HEK293 (cell line): ENCODE results near the gene SPTBN1.

Source experiments
- CTCF ChIA-PET: fragments of 350-600 bp; formaldehyde crosslinking; extraction: SDS; loops from one replicate; lab custom pipeline; 2021; ENCODE audit warnings: antibody characterized with exemption; lab: Yijun Ruan, JAX
- POLR2A ChIA-PET: fragments of 300-600 bp; formaldehyde crosslinking; extraction: SDS; loops from one replicate; lab custom pipeline; 2020; ENCODE audit warnings: antibody characterized with exemption, inconsistent platforms; lab: Yijun Ruan, JAX
- H3K27ac ChIP-seq: fragments of 200-500 bp; sonication (Bioruptor generic); 2 replicates; pipeline ENCODE4 v1.5.1; 2014; ENCODE audit warnings: low read depth, low read length, control low read depth, inconsistent platforms; ENCODE audit errors: extremely low read depth
- H3K36me3 ChIP-seq, 2 experiments: fragments of 200-500 bp in 1 of 2; sonication (Bioruptor generic) in 1 of 2; 1 replicate in 1 of 2; 2 replicates in 1 of 2; pipeline ENCODE4 v1.5.1; 2014 to 2017; ENCODE audit warnings: inconsistent platforms in 2 of 2, low read length in 2 of 2; ENCODE audit not compliant: control insufficient read depth in 2 of 2, insufficient read depth in 1 of 2
- H3K4me1 ChIP-seq: fragments of 200-500 bp; sonication (Bioruptor generic); 2 replicates; pipeline ENCODE4 v1.5.1; 2014; ENCODE audit warnings: mild to moderate bottlenecking, low read length, inconsistent platforms; ENCODE audit not compliant: control insufficient read depth, insufficient read depth
- H3K4me3 ChIP-seq: 2 replicates; pipeline ENCODE4 v1.5.1; 2011; ENCODE audit warnings: low read depth, mild to moderate bottlenecking, control low read depth, low read length, moderate library complexity
- H3K9me3 ChIP-seq: fragments of 200-500 bp; sonication (Bioruptor generic); 2 replicates; pipeline ENCODE4 v1.5.1; 2014; ENCODE audit warnings: low read depth, low read length, inconsistent platforms; ENCODE audit not compliant: control insufficient read depth, insufficient read depth
- GLIS2 ChIP-seq: fragments of 450-650 bp; formaldehyde crosslinking; IDR thresholded peaks from 2 replicates; pipeline ENCODE4 v1.5.1; 2016; ENCODE audit warnings: missing biosample characterization, missing genetic modification characterization
- KLF1 ChIP-seq: fragments of 450-650 bp; formaldehyde crosslinking; IDR thresholded peaks from 2 replicates; pipeline ENCODE4 v1.5.1; 2016; ENCODE audit warnings: missing biosample characterization, missing genetic modification characterization
- TCF7L2 ChIP-seq: IDR thresholded peaks from 2 replicates; pipeline ENCODE4 v1.6.1; 2011; ENCODE audit warnings: low read depth, mild to moderate bottlenecking, inconsistent platforms, low read length, moderate library complexity, borderline replicate concordance
- YY1 ChIP-seq: fragments of 450-650 bp; formaldehyde crosslinking; IDR thresholded peaks from 2 replicates; pipeline ENCODE4 v1.5.1; 2018; ENCODE audit warnings: missing biosample characterization, missing genetic modification characterization
- ZBTB21 ChIP-seq: fragments of 450-650 bp; formaldehyde crosslinking; IDR thresholded peaks from 2 replicates; pipeline ENCODE4 v1.5.1; 2017; ENCODE audit warnings: missing biosample characterization, missing genetic modification characterization
- ZFP3 ChIP-seq: fragments of 450-650 bp; formaldehyde crosslinking; IDR thresholded peaks from 2 replicates; pipeline ENCODE4 v1.5.1; 2016; ENCODE audit warnings: low read depth, missing biosample characterization, missing genetic modification characterization
- ZFP69B ChIP-seq: fragments of 450-650 bp; formaldehyde crosslinking; IDR thresholded peaks from 2 replicates; pipeline ENCODE4 v1.5.1; 2016; ENCODE audit warnings: missing biosample characterization, missing genetic modification characterization
- ZNF140 ChIP-seq: fragments of 450-650 bp; formaldehyde crosslinking; IDR thresholded peaks from 2 replicates; pipeline ENCODE4 v1.5.1; 2016; ENCODE audit warnings: missing biosample characterization, missing genetic modification characterization
- ZNF169 ChIP-seq: fragments of 450-650 bp; formaldehyde crosslinking; IDR thresholded peaks from 2 replicates; pipeline ENCODE4 v1.5.1; 2016; ENCODE audit warnings: missing biosample characterization, missing genetic modification characterization
- ZNF211 ChIP-seq: fragments of 450-650 bp; formaldehyde crosslinking; IDR thresholded peaks from 2 replicates; pipeline ENCODE4 v1.5.1; 2016; ENCODE audit warnings: low read depth, missing biosample characterization, missing genetic modification characterization
- ZNF221 ChIP-seq: fragments of 450-650 bp; formaldehyde crosslinking; IDR thresholded peaks from 2 replicates; pipeline ENCODE4 v1.5.1; 2017; ENCODE audit warnings: missing biosample characterization, missing genetic modification characterization, borderline replicate concordance
- ZNF404 ChIP-seq: fragments of 450-650 bp; formaldehyde crosslinking; IDR thresholded peaks from 2 replicates; pipeline ENCODE4 v1.5.1; 2017; ENCODE audit warnings: missing biosample characterization, missing genetic modification characterization
- ZNF549 ChIP-seq: fragments of 450-650 bp; IDR thresholded peaks from 2 replicates; pipeline ENCODE4 v1.5.1; 2018; ENCODE audit warnings: missing biosample characterization, missing genetic modification characterization, mild to moderate bottlenecking, inconsistent platforms, moderate library complexity
- ZNF560 ChIP-seq: fragments of 450-650 bp; formaldehyde crosslinking; IDR thresholded peaks from 2 replicates; pipeline ENCODE4 v1.5.1; 2017; ENCODE audit warnings: missing biosample characterization, missing genetic modification characterization, borderline replicate concordance
- ZNF610 ChIP-seq: fragments of 450-650 bp; formaldehyde crosslinking; IDR thresholded peaks from 2 replicates; pipeline ENCODE4 v1.5.1; 2016; ENCODE audit warnings: missing biosample characterization, missing genetic modification characterization, borderline replicate concordance
- ZNF624 ChIP-seq: fragments of 450-650 bp; formaldehyde crosslinking; IDR thresholded peaks from 2 replicates; pipeline ENCODE4 v1.5.1; 2017; ENCODE audit warnings: missing biosample characterization, missing genetic modification characterization
- ZNF670 ChIP-seq: fragments of 450-650 bp; formaldehyde crosslinking; IDR thresholded peaks from 2 replicates; pipeline ENCODE4 v1.5.1; 2016; ENCODE audit warnings: missing biosample characterization, missing genetic modification characterization, low read depth
- TF ChIP-seq, protein P1 (sequence below): fragments of 450-650 bp; formaldehyde crosslinking; IDR thresholded peaks from 2 replicates; pipeline ENCODE4 v1.5.1; 2016; ENCODE audit warnings: missing biosample characterization, missing genetic modification characterization
- TF ChIP-seq, protein P2 (sequence below): fragments of 450-650 bp; formaldehyde crosslinking; IDR thresholded peaks from 2 replicates; pipeline ENCODE4 v1.5.1; 2016; ENCODE audit warnings: missing biosample characterization, missing genetic modification characterization
- TF ChIP-seq, protein P3 (sequence below): fragments of 450-650 bp; formaldehyde crosslinking; IDR thresholded peaks from 2 replicates; pipeline ENCODE4 v1.5.1; 2016; ENCODE audit warnings: missing biosample characterization, missing genetic modification characterization
- TF ChIP-seq, protein P4 (sequence below): fragments of 450-650 bp; formaldehyde crosslinking; IDR thresholded peaks from 2 replicates; pipeline ENCODE4 v1.5.1; 2016; ENCODE audit warnings: missing biosample characterization, missing genetic modification characterization

Gene SPTBN1

DNA sequence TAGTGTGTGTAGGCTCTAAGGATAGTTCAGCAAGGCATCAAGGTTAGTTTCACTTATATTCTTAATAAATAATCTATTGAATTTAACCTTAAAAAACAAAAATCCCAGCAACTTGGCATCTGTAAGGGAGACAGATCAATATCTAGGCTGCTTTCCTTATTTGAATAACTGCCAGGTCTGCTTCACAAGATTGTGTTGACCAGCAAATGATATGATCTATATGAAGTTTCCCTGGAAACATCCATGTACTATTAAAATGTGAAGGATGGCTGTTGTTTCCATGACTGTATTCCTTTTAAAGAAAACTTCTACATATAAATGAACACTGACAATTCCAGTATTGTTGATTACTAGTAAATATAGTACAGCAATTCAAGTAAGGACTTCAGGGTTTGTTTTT is 109.4 kb downstream of the SPTBN1 start:
- POLR2A ChIA-PET: interaction anchor here (1.0 kb wide), 1 partner anchor 485 kb away, joined by 4 read pairs; the partner anchor contains the start of gene RTN4
- H3K4me1 ChIP-seq: peaks cover 25% of the 10 kb centered on the region
- no peaks in the 10 kb centered on the region for H3K36me3 ChIP-seq
- CTCF ChIA-PET: no interaction called here
- H3K4me3 ChIP-seq: no peak overlapping the region
- no peak for TF ChIP-seq ZNF169 (tag by site-specific recombination)
- TF ChIP-seq, protein P1, sequence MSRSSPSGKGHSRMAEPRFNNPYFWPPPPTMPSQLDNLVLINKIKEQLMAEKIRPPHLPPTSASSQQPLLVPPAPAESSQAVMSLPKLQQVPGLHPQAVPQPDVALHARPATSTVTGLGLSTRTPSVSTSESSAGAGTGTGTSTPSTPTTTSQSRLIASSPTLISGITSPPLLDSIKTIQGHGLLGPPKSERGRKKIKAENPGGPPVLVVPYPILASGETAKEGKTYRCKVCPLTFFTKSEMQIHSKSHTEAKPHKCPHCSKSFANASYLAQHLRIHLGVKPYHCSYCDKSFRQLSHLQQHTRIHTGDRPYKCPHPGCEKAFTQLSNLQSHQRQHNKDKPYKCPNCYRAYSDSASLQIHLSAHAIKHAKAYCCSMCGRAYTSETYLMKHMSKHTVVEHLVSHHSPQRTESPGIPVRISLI: no peak
- no peak for TF ChIP-seq ZNF670 (tag by site-specific recombination)
- TF ChIP-seq ZNF549 (tag by site-specific recombination): no peak
- TF ChIP-seq, all 188 proteins: peak for 0
- no peaks in the 10 kb centered on the region for H3K9me3 ChIP-seq
- no peak overlapping the region for H3K27ac ChIP-seq

DNA sequence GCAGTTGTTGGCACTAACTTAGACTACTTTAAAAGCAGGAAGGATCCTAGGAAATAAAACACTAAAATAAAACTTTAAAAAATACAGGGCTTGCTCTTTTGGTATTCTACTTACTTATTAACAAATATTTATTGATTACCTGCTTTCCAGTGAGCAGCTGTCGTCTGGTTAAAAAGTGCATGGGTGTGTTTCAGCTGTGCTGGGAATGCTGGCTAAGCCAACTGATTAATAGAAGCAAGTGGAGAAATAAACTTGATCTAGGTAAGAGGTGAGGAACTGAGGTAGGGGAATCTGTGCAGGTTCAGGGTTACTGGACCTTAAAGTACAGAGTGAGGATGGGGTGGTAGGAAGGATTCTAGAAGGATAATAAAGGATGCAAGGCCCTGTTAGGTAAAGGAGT is 110.8 kb downstream of the SPTBN1 start:
- peaks cover 38% of the 10 kb centered on the region for H3K4me1 ChIP-seq
- ChIA-PET CTCF (no interaction called here), POLR2A (no interaction called here)
- TF ChIP-seq, protein P2, sequence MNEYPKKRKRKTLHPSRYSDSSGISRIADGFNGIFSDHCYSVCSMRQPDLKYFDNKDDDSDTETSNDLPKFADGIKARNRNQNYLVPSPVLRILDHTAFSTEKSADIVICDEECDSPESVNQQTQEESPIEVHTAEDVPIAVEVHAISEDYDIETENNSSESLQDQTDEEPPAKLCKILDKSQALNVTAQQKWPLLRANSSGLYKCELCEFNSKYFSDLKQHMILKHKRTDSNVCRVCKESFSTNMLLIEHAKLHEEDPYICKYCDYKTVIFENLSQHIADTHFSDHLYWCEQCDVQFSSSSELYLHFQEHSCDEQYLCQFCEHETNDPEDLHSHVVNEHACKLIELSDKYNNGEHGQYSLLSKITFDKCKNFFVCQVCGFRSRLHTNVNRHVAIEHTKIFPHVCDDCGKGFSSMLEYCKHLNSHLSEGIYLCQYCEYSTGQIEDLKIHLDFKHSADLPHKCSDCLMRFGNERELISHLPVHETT (tag by site-specific recombination): no peak
- TF ChIP-seq ZFP3 (no peak), ZNF221 (tag by site-specific recombination) (no peak), GLIS2 (tag by site-specific recombination) (no peak), TCF7L2 (no peak), YY1 (tag by site-specific recombination) (no peak), ZNF560 (tag by site-specific recombination) (no peak), ZNF211 (tag by site-specific recombination) (no peak), ZFP69B (tag by site-specific recombination) (no peak), ZNF624 (no peak), ZBTB21 (tag by site-specific recombination) (no peak), ZNF140 (tag by site-specific recombination) (no peak), ZNF404 (tag by site-specific recombination) (no peak), ZNF610 (no peak), KLF1 (tag by site-specific recombination) (no peak)
- TF ChIP-seq, protein P3, sequence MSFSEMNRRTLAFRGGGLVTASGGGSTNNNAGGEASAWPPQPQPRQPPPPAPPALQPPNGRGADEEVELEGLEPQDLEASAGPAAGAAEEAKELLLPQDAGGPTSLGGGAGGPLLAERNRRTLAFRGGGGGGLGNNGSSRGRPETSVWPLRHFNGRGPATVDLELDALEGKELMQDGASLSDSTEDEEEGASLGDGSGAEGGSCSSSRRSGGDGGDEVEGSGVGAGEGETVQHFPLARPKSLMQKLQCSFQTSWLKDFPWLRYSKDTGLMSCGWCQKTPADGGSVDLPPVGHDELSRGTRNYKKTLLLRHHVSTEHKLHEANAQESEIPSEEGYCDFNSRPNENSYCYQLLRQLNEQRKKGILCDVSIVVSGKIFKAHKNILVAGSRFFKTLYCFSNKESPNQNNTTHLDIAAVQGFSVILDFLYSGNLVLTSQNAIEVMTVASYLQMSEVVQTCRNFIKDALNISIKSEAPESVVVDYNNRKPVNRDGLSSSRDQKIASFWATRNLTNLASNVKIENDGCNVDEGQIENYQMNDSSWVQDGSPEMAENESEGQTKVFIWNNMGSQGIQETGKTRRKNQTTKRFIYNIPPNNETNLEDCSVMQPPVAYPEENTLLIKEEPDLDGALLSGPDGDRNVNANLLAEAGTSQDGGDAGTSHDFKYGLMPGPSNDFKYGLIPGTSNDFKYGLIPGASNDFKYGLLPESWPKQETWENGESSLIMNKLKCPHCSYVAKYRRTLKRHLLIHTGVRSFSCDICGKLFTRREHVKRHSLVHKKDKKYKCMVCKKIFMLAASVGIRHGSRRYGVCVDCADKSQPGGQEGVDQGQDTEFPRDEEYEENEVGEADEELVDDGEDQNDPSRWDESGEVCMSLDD (tag by site-specific recombination): no peak
- TF ChIP-seq, protein P4, sequence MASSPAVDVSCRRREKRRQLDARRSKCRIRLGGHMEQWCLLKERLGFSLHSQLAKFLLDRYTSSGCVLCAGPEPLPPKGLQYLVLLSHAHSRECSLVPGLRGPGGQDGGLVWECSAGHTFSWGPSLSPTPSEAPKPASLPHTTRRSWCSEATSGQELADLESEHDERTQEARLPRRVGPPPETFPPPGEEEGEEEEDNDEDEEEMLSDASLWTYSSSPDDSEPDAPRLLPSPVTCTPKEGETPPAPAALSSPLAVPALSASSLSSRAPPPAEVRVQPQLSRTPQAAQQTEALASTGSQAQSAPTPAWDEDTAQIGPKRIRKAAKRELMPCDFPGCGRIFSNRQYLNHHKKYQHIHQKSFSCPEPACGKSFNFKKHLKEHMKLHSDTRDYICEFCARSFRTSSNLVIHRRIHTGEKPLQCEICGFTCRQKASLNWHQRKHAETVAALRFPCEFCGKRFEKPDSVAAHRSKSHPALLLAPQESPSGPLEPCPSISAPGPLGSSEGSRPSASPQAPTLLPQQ: no peak
- TF ChIP-seq, protein P1: no peak
- TF ChIP-seq, all 188 proteins: peak for 0
- H3K27ac ChIP-seq: no peak overlapping the region
- H3K9me3 ChIP-seq: no peaks in the 10 kb centered on the region
- H3K36me3 ChIP-seq: no peaks in the 10 kb centered on the region
- H3K4me3 ChIP-seq: no peak overlapping the region
